ENCODE results near the gene DNASE1L2. TPM values are rescaled to one million over a fixed set of nuclear protein-coding genes. Genes with fewer than 3 reads are reported as not detected.

Gene DNASE1L2
- total and polyA plus RNA-seq, 5 experiments from 2014 or later: 1.4 to 1.6 TPM; not detected in 3

DNA sequence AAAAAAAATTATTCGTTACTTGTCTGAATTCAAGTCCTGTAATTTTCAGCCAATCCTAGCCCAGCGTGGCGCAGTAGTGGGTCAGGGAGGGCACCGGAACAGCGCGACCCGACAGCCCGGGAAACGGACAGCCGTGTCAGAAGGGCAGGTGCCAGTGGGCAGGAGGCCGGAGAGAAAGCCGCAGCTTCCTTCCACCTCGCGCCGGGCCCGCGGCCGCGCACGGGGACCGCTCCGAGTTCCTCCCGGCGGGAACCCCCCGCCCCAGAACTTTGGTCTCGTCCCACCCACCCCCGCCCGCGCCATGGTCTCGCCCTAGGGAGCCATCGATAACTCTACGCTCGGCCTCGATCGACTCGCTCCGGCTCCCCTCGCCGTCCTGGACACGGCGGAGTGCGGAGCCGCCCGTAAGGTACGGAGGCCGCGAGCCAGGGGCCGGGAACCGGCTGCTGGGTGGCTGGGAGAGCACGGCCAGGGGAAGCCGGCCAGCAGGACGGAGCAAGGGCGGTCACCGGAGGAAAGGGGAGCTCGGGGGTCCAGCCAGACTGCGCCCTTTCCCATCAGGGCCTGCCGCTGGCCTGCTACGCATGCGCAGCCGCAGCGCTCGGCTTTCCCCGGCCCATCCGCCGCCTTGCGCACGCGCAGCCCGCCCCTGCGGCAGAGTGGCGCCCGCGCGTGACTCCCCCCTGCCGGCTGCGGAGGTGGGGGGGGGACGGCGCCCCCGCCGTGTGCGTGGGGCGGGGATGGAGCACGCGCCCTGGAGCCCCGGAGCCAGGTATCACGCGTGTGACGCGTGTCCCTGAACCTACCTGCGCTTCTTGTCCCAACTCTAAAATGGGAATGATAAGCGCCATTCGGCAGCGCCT lies 30.9 kb upstream of the DNASE1L2 start, which contains the start of gene MLST8:
Gene MLST8 (plus strand): TSS at position 351 of the 863 bp plus-strand sequence. CDS start 632 bp downstream, outside the sequence.
- H3K9me3 Mint-ChIP-seq: no peaks in the 10 kb centered on the region
- H3K36me3 Mint-ChIP-seq: peaks cover 0 to 22% (median 8%) of the 10 kb centered on the region in 3 donors
- DNase-seq: peak; percentile 86 to 99 (median 94)
- H3K27ac Mint-ChIP-seq: peak within 1 kb of the TSS; percentile 84 to 95 (median 92)
- POLR2A ChIA-PET: interaction anchor here (0.6 to 5.3 kb wide), 19 partner anchors 10 to 476 kb away, joined by 3 to 58 read pairs (median 4); partner anchors contain the start of genes AMDHD2, CASKIN1, E4F1 and ECI1
- H3K27me3 Mint-ChIP-seq: peaks cover 0 to 1% (median 0%) of the 10 kb centered on the region in 5 donors
- ATAC-seq: peak; percentile 84 to 86
- peaks cover 11 to 28% (median 25%) of the 10 kb centered on the region in 4 donors for H3K4me1 Mint-ChIP-seq
- peak within 1 kb of the TSS; percentile 75 to 90 (median 86) for H3K4me3 Mint-ChIP-seq

DNA sequence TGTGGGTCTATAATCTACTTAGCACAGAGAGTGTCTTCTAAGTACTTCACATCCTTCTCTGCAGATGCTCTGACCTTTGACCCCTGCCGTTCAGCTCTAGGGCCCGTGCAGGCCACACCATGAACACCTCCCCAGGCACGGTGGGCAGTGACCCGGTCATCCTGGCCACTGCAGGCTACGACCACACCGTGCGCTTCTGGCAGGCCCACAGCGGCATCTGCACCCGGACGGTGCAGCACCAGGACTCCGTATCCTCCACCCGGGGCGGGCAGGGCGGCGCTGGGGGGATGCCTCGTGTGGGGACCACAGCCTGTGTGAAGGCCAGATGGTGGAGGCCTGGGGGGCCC lies 30.3 kb upstream of the DNASE1L2 start:
- no peaks in the 10 kb centered on the region for H3K27me3 Mint-ChIP-seq
- ATAC-seq: peak in 1 of 2 donors; percentile 15
- H3K36me3 Mint-ChIP-seq: peaks cover 0 to 23% (median 8%) of the 10 kb centered on the region in 3 donors
- no peak for DNase-seq
- peak overlapping the region in 9 of 10 donors; percentile 70 to 95 (median 87) for H3K27ac Mint-ChIP-seq
- no peaks in the 10 kb centered on the region for H3K9me3 Mint-ChIP-seq
- peaks cover 11 to 28% (median 25%) of the 10 kb centered on the region in 4 donors for H3K4me1 Mint-ChIP-seq
- POLR2A ChIA-PET: interaction anchor here (0.6 to 5.3 kb wide), 18 partner anchors 9 to 315 kb away, joined by 3 to 58 read pairs (median 4); partner anchors contain the start of genes AMDHD2, CASKIN1, E4F1 and ECI1
- peak overlapping the region; percentile 66 to 88 (median 75) for H3K4me3 Mint-ChIP-seq

DNA sequence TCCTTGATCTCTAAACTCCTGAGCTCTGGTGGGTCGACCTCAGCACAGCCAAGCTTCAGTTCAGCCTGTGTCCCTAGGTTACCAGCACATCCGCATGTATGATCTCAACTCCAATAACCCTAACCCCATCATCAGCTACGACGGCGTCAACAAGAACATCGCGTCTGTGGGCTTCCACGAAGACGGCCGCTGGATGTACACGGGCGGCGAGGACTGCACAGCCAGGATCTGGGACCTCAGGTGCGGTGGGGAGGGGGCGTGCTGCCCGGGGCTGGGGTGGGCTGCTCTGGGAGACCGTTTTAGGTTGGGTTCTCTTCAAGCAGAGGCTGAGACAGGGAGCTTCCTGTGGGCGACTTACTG lies 29.8 kb upstream of the DNASE1L2 start:
- peak overlapping the region in 6 of 10 donors; percentile 62 to 90 (median 74) for H3K27ac Mint-ChIP-seq
- DNase-seq (no peak), ATAC-seq (no peak)
- POLR2A ChIA-PET: interaction anchor here (0.5 to 5.3 kb wide), 9 partner anchors 9 to 314 kb away, joined by 3 to 58 read pairs (median 8); partner anchors contain the start of genes AMDHD2, E4F1, ECI1 and PGP
- no peaks in the 10 kb centered on the region for H3K27me3 Mint-ChIP-seq
- H3K4me1 Mint-ChIP-seq: peaks cover 11 to 28% (median 25%) of the 10 kb centered on the region in 4 donors
- H3K36me3 Mint-ChIP-seq: peaks cover 0 to 23% (median 8%) of the 10 kb centered on the region in 3 donors
- no peaks in the 10 kb centered on the region for H3K9me3 Mint-ChIP-seq
- H3K4me3 Mint-ChIP-seq: peak overlapping the region; percentile 66 to 88 (median 75)

- ATAC-seq (no peak), DNase-seq (no peak)
- Mint-ChIP-seq H3K4me1 (peaks cover 11 to 28% (median 25%) of the 10 kb centered on the region in 4 donors), H3K4me3 (peak overlapping the region in 9 of 10 donors; percentile 24 to 88 (median 74)), H3K36me3 (peaks cover 0 to 23% (median 8%) of the 10 kb centered on the region in 3 donors), H3K9me3 (no peaks in the 10 kb centered on the region), H3K27ac (peak overlapping the region in 4 of 10 donors; percentile 40 to 90 (median 71)), H3K27me3 (no peaks in the 10 kb centered on the region)
- POLR2A ChIA-PET: interaction anchor here (0.5 to 5.3 kb wide), 10 partner anchors 8 to 314 kb away, joined by 3 to 58 read pairs (median 7); partner anchors contain the start of genes AMDHD2, E4F1, ECI1 and PGP
Observed at GRCh38 chr16:2206780-2207433, 29.3 kb upstream of the DNASE1L2 start.

- Mint-ChIP-seq H3K27ac (peak overlapping the region in 5 of 10 donors; percentile 14 to 86 (median 58)), H3K9me3 (no peaks in the 10 kb centered on the region), H3K4me1 (peaks cover 13 to 35% (median 31%) of the 10 kb centered on the region in 4 donors), H3K27me3 (no peaks in the 10 kb centered on the region), H3K4me3 (peak overlapping the region in 8 of 10 donors; percentile 7 to 70 (median 56)), H3K36me3 (peaks cover 0 to 23% (median 8%) of the 10 kb centered on the region in 3 donors)
- ATAC-seq (no peak), DNase-seq (no peak)
- POLR2A ChIA-PET: interaction anchor here (1.4 kb wide), 1 partner anchor 15 kb away, joined by 4 read pairs; the partner anchor contains the start of gene E4F1
Observed at GRCh38 chr16:2207872-2208271, 28.4 kb upstream of the DNASE1L2 start.

DNA sequence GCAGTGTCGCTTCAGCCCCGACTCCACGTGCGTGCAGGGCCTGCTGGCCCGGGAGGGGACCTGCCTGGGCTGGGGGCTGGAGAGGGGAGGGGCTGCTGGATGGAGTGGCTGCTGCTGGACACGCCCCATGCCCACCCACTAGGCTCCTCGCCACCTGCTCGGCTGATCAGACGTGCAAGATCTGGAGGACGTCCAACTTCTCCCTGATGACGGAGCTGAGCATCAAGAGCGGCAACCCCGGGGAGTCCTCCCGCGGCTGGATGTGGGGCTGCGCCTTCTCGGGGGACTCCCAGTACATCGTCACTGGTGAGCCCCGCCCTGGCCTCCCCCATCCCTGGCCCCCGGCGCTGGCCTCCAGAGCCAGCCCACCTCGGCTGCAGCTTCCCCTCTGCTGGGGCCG lies 27.9 kb upstream of the DNASE1L2 start:
- POLR2A ChIA-PET: interaction anchor here (1.4 kb wide), 2 partner anchors 15 to 54 kb away, joined by 4 to 5 read pairs; partner anchors contain the start of gene E4F1
- Mint-ChIP-seq H3K4me1 (peaks cover 14 to 40% (median 34%) of the 10 kb centered on the region in 4 donors), H3K27me3 (no peaks in the 10 kb centered on the region), H3K4me3 (peak overlapping the region in 1 of 10 donors; percentile 24), H3K9me3 (no peaks in the 10 kb centered on the region), H3K27ac (no peak overlapping the region), H3K36me3 (peaks cover 0 to 23% (median 8%) of the 10 kb centered on the region in 3 donors)
- no peak for DNase-seq
- ATAC-seq: no peak

GRCh38 chr16:2208772-2209171 lies 27.5 kb upstream of the DNASE1L2 start:
- no peak for ATAC-seq
- H3K27me3 Mint-ChIP-seq: no peaks in the 10 kb centered on the region
- peak overlapping the region in 1 of 10 donors; percentile 24 for H3K4me3 Mint-ChIP-seq
- H3K4me1 Mint-ChIP-seq: peaks cover 15 to 42% (median 38%) of the 10 kb centered on the region in 4 donors
- no peak for DNase-seq
- H3K27ac Mint-ChIP-seq: no peak overlapping the region
- H3K9me3 Mint-ChIP-seq: no peaks in the 10 kb centered on the region
- POLR2A ChIA-PET: interaction anchor here (1.4 kb wide), 2 partner anchors 14 to 54 kb away, joined by 4 to 5 read pairs; partner anchors contain the start of gene E4F1
- H3K36me3 Mint-ChIP-seq: peaks cover 0 to 23% (median 8%) of the 10 kb centered on the region in 3 donors

GRCh38 chr16:2209258-2210008 lies 26.8 kb upstream of the DNASE1L2 start:
- ATAC-seq (no peak), DNase-seq (no peak)
- Mint-ChIP-seq H3K4me1 (peaks cover 13 to 41% (median 36%) of the 10 kb centered on the region in 4 donors), H3K36me3 (peaks cover 0 to 23% (median 8%) of the 10 kb centered on the region in 3 donors), H3K4me3 (no peak overlapping the region), H3K27ac (no peak overlapping the region), H3K9me3 (no peaks in the 10 kb centered on the region), H3K27me3 (no peaks in the 10 kb centered on the region)
- POLR2A ChIA-PET: interaction anchor here (1.4 kb wide), 1 partner anchor 55 kb away, joined by 5 read pairs; no protein-coding TSS in a partner anchor

- Mint-ChIP-seq H3K4me3 (no peak overlapping the region), H3K27ac (no peak overlapping the region), H3K9me3 (no peaks in the 10 kb centered on the region), H3K36me3 (peaks cover 0 to 23% (median 8%) of the 10 kb centered on the region in 3 donors), H3K4me1 (peaks cover 10 to 38% (median 32%) of the 10 kb centered on the region in 4 donors), H3K27me3 (no peaks in the 10 kb centered on the region)
- no peak for DNase-seq
- POLR2A ChIA-PET: no interaction called here
- no peak for ATAC-seq
Observed at GRCh38 chr16:2210009-2210332, 26.3 kb upstream of the DNASE1L2 start.

GRCh38 chr16:2210386-2211365 lies 25.6 kb upstream of the DNASE1L2 start, which contains the start of gene BRICD5:
TSS of gene BRICD5 (minus strand) at chr16:2210863. CDS start at chr16:2210833, 30 bp downstream.
- no peaks in the 10 kb centered on the region for H3K27me3 Mint-ChIP-seq
- no peak for ATAC-seq
- peak within 1 kb of the TSS in 3 of 10 donors; percentile 20 to 60 (median 46) for H3K4me3 Mint-ChIP-seq
- peaks cover 0 to 23% (median 8%) of the 10 kb centered on the region in 3 donors for H3K36me3 Mint-ChIP-seq
- H3K9me3 Mint-ChIP-seq: no peaks in the 10 kb centered on the region
- DNase-seq: no peak
- H3K4me1 Mint-ChIP-seq: peaks cover 10 to 39% (median 33%) of the 10 kb centered on the region in 4 donors
- POLR2A ChIA-PET: interaction anchor here (0.7 kb wide), 1 partner anchor 10 kb away, joined by 3 read pairs; no protein-coding TSS in a partner anchor
- peak within 1 kb of the TSS in 3 of 10 donors; percentile 24 to 70 (median 54) for H3K27ac Mint-ChIP-seq

All from naive thymus-derived CD8-positive, alpha-beta T cell (primary cell).